SKM-1 treated with dmso at 0.1 percent for 144 hours (cell line): Measurements from ENCODE around the gene NR0B2.
"Not testable (repeated sequence)": the region's sequence is repeated elsewhere in the genome, so short reads cannot be mapped to it uniquely, and the experiment has no call there.

Experiments
- DNase-seq: peaks from one replicate; lab custom pipeline; 2025; ENCODE audit not compliant: unreplicated experiment; lab: John Stamatoyannopoulos, UW

NR0B2 gene, protein sequence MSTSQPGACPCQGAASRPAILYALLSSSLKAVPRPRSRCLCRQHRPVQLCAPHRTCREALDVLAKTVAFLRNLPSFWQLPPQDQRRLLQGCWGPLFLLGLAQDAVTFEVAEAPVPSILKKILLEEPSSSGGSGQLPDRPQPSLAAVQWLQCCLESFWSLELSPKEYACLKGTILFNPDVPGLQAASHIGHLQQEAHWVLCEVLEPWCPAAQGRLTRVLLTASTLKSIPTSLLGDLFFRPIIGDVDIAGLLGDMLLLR

DNA sequence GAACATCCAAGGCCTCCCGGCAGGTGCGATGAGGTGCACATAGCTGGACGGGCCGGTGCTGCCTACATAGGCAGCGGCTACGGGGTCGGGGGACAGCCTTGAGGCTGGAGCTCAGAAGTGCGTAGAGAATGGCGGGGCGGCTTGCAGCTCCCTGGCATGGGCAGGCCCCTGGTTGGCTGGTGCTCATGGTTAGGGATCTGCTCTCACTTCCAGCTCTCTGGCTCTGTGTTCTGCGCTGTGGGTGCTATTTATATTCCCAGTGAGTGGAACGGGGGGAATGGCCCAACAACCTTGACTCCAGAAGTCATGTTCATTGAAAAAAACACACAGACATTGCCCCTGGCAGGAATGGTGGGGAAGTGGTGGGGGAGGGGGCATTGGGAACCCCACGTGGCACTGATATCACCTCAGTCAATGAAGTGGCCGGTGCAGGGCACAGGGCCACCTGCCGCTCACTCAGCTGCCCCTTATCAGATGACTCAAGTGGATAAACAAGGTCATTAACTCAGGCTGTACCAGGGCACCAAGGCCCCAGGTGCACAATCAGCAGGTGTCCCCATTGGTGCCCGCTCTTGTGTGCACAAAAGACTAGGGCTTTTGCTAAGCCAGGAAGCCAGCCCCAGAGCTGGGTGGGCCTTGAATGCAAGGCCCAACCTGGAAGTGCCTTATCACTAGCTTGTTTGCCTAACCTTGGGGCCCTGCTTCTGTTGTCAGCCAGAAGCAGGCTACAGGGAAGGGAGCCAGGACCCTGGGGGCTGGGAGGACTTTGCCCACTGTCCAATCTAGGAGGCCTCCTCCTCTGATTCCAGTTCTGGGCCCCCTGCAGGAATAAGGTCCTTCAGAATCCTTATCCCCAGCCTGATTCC is at the start of gene NR0B2:
NR0B2 (minus strand) TSS at position 222 of the 866 bp plus-strand sequence; CDS start at position 187, 35 bp downstream.
- no peak for DNase-seq

DNA sequence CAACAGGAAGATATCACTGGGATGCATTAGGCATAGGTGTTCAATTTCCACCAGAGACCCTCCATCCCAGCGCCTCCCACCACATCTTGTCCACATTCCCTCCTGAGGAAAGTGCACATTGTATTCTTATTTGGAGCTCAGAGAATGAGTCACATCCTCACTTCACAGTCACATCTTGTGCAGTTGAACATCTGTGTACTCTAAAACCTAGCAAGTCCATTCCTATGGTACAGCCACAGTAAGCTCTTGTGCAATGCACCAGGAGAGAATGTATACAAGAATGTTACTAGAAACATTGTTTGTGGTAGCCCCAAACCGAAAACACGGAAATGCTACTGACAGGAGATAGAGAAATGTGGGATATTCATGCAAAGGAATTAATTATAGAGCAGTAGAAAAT is 48.1 kb upstream of the NR0B2 start:
- DNase-seq, result no peak

DNA sequence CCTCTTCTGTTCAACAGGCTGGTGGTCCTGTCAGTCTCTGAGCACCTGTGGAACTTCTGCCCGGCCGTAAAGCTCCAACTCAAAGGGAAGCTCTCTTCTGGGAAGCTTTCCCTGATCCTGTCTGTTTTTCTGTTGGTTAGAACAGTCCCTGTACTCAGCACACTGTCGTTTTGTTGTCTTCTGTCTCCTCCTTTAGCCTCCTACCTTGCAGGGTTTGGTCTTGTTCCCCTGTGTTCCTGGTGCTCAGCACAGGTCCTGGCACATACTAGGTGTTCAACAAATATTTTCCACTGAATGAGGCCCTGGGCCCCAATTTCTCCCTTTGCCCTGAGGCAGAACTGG is 46.8 kb upstream of the NR0B2 start:
- DNase-seq, result no peak

DNA sequence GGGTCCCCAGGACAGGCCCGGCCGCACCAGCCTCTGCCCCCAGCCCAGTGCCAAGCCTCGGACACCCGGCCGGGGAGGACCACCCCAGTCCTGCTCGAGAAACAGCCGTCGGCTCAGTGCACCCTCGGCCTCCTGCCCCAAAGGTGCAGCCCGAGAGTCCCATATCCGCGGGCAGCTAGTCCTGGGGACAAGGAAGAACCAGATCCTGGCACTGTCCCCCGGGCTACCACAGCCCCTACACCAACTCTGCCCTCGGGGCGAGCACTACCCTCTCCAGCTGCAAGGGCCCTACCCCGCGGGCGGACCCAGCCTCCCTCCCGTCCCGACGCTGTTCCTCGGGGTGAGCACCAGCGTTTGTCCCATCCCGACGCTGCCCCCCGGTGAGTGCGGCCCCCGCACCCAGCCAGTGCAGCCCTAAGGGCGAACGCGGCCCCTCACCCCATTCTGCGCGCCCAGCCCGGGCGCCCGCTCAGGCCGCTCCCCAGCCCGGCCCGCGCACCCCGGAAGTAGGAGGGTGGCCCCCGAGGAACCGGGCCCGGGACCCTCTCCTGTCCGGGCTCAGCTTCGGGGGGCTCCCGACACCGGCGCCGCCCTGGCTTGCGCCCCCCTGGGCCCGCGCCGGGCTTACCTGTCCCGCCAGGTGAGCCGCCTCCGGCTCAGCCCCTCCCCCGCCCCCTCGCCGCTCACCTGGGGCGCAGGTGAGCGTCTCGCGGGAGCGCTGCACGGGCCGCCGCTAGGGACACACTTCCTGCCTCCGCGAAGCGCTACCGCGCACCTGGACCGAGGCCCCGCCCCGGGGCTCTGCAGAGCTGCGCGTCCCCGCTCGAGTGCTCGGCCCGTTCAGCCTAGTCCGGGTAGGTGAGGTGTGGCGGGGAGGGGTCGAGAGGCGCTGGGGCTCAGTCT is 46.2 kb upstream of the NR0B2 start, which contains the start of gene KDF1:
KDF1 (minus strand) TSS at position 747 of the 903 bp plus-strand sequence. CDS start 8,088 bp downstream, outside the sequence.
- DNase-seq, result no peak

DNA sequence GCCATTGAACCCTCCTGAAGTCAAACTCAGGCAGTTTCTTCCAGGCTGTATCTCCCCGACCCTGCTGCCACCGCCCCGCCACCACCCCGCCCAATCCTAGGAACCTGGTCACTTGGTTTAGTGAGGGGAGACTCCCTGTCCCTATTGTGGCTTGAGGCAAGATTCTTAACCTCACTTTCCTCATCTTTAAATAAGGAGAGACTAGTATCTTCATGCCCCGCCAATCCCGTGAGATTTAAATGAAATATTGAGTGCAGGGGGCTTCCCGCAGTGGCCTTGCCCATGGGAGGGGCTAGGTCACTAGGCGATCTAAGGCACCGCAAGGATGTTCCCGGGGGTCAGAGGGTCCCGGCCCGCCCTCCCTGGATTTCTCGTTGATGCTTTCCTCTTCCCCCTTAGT is 45.5 kb upstream of the NR0B2 start:
- DNase-seq, result no peak

DNA sequence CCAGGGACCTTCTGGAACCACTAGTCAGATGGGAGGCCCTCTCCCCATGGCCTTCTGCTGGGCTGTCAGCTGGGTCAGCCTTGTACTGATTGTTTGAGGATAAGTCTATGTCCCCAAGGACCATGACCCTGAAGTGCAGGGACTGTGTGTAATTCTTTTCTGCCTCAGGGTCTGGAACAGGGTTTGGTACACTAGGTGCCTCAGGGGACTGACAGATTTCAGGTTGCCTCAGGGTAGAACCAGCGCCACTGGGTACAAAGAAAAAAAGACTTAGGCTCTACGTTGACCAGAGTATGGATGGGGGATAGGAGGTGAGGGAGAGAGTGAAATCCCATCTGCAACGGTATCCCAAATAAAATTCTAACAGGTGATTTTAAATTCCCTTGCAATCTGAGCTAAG is 43.5 kb upstream of the NR0B2 start:
- no peak for DNase-seq

DNA sequence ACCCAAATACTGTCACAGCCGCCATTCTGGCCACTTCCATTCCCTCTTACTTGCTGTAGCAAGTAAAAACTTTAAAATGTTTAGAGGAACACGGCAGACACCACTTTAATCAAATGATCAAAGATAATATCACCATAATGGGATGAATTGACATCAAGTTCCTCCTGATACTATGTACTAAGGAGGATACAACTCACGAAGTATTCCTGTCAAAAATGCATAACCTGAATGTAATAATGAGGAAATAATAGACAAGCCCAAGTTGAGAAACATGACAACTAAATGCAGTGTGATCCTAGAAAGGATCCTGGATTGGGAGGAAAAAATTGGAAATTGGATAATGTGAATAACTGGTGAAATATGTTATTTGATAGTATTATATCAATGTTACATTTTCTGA is 42.5 kb upstream of the NR0B2 start:
- DNase-seq, result no peak

DNA sequence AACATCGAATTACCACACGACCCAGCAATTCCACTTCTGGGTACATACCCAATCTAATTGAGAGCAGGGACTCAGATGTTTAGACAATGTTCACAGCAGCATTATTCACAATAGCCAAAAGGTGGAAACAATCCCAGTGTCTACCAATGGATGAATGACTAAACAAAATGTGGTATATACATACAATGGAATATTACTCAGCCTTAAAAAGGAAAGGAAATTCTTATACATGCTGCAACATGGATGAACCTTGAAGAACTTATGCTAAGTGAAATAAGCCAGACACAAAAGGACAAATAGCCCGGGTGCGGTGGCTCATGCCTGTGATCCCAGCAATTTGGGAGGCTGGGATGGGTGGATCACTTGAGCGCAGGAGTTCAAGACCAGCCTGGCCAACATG is 39.6 kb upstream of the NR0B2 start:
- no peak for DNase-seq

DNA sequence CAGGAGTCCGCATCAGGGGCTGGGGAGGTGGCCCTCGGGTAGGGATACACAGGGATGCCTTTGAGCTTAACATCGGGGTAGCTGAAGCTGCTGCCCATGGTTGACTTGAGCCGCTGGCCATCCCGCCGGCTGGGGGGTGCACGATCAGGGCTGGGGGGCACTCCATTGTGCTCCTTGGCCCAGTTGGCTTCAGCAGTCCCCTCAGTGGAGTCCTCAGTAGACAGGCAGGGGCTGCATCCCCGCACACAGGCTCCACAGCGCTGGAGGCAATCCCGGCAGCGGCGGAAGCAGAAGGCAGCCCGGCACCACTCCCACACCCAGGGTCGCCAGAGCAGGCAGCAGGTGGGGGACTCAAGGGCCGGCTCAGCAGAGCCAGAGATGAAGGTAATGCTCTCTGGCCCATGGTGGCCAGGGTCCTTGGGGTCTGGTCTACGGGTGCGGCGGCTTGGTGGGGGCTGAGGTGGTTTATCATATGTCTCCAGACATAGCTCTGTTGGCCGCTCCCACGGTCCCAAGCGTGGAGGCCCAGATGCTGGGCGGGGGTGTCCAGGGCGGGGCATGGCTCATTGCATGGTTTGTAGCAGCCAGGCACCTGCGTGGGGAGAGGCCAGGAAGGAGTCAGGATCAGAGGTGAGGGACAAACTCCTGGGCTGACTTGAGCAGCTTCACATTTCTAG is 38.2 kb upstream of the NR0B2 start:
- no peak for DNase-seq

DNA sequence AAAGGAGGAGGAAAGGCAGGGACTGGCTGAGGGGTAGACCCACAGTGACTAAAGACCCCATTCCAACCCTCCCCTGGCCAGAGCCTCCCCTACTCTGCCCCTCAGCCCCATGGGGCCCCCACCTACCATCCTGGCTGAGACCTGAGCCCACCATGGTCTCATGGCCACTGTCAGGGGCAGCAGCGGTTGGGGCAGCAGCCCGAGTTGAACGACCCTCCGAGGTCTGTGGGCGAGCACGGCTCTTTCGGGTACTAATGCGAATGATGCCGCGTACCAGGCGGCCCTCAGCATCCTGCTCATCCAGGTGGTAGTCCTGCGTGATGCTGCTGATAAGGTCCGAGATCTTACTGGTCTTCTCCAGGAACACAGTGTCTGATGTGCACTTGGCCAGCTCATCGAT is 37.4 kb upstream of the NR0B2 start:
- DNase-seq, result no peak

DNA sequence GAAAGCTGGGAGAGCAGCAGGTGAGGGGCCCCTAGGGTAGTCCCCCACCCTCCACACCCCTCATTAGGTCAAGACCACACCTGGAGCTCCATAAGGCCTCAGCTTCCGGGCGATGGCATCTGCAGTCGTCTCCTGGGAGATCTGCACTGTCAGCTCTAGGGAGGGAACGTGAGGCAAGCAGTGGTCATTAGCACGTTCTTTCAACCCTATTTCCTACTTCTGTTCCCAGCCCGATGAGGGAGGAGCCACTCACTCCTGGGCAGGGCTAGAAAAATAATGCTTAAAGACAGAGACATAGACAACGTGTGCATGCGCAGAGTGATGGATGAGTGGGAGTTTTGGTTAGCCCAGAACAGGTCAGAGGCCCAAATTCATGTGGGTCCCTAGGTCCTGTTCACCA is 36.8 kb upstream of the NR0B2 start:
- no peak for DNase-seq

DNA sequence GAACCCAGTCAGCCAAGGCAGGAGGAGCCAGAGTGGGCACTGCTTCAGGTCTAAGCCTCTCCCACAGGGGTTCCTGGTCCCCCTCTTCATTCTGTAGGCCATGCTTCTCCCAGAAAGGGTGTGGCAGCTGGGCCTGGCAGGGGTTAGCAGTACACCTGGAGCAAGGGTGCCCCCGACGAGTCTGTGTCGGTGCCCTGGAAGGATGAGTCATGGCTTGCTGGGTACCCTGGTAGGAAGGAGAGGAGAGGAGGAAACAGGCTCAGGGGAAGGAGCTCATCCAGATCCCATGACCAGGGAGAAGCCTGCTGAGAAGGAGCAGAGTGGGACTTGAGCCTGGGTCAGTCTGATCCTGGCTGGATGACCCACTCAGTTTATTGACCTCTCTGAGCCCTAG is 36.1 kb upstream of the NR0B2 start:
- no peak for DNase-seq

DNA sequence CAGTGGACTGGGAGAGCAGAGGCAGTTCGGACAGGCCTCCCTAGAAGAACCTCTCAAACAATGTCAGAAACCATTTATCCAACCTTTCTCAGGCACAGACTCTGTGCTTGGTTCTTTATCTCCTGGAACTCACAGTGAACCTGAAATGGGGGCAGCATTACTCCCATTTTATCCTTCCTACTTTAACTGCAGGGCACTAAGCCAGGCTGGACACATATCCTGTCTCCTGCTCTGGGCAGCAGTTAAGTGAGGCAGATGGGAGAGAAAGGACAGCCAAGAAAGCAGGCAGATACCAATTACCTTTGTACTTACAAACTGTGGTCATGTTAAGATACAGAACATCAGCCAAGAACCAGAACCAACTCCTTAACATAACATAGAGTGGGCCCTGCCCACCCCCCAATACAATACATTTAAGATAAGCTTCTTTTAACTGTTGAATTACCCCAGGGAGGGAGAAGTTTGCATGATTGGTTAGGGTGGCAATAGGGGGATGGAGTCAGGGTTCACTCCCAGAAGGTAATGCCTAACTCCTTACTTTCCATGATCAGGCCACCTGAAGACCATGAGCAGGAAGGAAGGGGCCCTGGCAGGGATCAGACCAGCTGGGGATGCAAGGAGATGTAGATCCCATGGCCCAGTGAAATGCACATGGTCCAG is 35.6 kb upstream of the NR0B2 start:
- DNase-seq, result no peak

DNA sequence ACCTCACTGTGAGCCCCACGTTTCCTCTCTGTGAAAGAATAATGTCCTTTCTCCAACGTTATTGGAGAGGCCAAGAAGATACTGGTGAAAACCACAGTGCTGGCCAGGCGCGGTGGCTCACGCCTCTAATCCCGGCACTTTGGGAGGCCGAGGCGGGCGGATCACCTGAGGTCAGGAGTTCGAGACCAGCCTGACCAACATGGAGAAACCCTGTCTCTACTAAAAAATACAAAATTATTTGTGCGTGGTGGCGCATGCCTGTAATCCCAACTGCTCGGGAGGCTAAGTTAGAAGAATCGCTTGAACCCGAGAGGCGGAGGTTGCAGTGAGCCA is 34.9 kb upstream of the NR0B2 start:
- not testable (repeated sequence) for DNase-seq

DNA sequence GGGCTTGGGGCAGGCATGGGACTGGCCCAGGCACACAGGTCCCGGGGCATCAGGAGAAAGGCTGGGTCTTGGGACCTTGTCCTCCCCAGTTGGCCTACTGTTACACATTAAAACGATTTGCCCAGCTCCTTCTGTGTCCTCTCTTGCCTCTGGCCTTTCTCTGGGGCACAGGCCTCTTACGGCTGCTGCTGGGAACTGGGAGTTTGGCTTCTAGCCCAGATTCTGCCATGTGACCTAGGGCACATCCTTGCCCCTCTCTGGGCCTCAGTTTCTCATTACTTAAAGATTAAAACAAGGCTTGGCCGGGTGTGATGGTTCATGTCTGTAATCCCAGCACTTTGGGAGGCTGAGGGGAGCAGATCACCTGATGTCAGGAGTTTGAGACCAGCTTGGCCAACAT is 32.5 kb upstream of the NR0B2 start:
- no peak for DNase-seq

DNA sequence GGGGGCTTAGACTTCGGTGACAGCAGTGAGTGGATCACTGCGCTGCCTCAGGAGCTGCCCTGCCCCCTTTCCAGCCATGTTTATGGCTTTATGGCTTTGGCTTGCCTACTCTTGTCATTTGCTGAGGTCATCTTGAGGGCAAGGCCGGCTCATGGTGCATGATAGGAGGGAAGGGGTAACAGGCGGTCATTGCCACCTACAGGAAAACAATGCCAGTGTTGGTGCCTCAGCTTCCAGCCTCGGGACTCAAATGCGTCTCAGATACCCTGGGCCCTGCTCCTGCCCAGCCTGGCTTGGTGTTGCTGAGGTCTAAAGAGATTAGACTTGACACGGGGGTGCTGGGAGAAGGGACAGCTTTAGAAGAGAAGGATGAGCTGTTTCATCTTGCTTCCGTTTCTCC is 32.0 kb upstream of the NR0B2 start:
- DNase-seq, result no peak

DNA sequence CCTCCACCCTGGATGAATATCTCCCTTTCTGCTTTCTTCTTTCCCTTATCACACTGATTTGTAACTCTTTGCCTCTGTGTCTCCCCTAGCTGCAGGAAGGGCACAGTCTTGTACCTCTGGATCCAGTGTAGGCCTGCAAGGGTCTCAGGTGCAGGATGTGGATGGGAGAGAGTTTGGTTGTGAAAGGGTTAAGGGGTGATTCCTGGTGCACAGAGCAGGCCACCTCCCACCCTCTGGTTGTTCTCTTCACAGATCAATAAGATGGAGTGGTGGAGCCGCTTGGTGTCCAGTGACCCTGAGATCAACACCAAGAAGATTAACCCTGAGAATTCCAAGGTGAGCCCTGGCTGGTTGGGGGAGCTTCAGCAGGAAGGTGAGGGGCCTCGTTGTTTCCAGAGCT is 31.4 kb upstream of the NR0B2 start:
- DNase-seq, result no peak

DNA sequence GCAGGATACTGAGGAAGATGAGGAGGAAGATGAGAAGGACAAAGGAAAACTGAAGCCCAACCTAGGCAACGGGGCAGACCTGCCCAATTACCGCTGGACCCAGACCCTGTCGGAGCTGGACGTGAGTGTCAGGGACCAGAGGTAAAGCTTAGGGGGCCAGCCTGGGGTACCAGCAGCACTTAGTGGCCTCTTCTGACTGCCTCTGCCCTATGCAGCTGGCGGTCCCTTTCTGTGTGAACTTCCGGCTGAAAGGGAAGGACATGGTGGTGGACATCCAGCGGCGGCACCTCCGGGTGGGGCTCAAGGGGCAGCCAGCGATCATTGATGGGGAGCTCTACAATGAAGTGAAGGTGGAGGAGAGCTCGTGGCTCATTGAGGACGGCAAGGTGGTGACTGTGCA is 28.9 kb upstream of the NR0B2 start:
- DNase-seq, result no peak

DNA sequence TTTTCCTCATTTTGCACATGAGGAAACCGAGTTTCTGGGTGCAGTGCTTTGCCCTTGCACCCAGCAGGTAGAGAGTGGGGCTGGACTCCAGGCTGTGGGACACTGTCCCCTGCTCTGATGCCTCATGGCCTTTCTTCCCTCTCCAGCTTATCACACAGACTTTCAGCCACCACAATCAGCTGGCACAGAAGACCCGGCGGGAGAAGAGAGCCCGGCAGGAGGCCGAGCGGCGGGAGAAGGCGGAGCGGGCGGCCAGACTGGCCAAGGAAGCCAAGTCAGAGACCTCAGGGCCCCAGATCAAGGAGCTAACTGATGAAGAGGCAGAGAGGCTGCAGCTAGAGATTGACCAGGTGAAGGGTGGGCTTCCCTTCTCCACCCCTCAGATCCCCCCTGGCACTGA is 27.5 kb upstream of the NR0B2 start:
- no peak for DNase-seq

DNA sequence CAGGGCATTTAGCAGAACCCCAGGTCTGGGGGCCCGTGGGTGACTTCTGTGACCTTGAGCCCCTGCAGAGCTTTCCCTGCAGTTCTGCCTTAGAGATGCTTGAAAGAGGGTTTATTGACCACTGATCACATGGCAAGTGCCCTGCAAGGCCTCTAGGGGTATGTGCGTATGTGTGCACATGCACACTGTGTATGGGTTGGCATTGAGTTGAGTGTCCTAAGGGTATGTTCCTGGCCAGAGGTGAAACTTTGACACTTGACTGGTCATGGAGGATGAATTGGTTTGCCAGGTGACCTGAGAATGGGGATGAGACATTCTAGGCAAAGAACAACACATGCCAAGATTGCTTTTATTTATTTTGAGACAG is 24.9 kb upstream of the NR0B2 start:
- DNase-seq, result no peak
